KMS-11 (cell line): Measurements from ENCODE around the gene GABRB3.

Experiments used
- H2AFZ ChIP-seq: fragments of 200-600 bp; sonication (generic); 2 replicates; pipeline ENCODE4 v1.6.1; 2016; ENCODE audit warnings: antibody characterized with exemption, mixed run types, low read depth
- H3K27ac ChIP-seq: fragments of 200-600 bp; sonication (generic); 2 replicates; pipeline ENCODE4 v1.6.1; 2016; ENCODE audit warnings: mild to moderate bottlenecking, mixed run types
- H3K27me3 ChIP-seq: fragments of 200-600 bp; sonication (generic); 2 replicates; pipeline ENCODE4 v1.6.1; 2017; ENCODE audit warnings: mild to moderate bottlenecking, low read depth, mixed run types, moderate library complexity; ENCODE audit not compliant: insufficient read depth
- H3K36me3 ChIP-seq: fragments of 200-600 bp; sonication (generic); 2 replicates; pipeline ENCODE4 v1.6.1; 2017; ENCODE audit warnings: mild to moderate bottlenecking, mixed run types; ENCODE audit not compliant: insufficient read depth
- H3K4me1 ChIP-seq: fragments of 200-600 bp; sonication (generic); 2 replicates; pipeline ENCODE4 v1.6.1; 2016; ENCODE audit warnings: mild to moderate bottlenecking, low read depth, mixed run types; ENCODE audit not compliant: poor library complexity, severe bottlenecking
- H3K4me2 ChIP-seq: fragments of 200-600 bp; sonication (generic); 2 replicates; pipeline ENCODE4 v1.7.0; 2016; ENCODE audit warnings: mild to moderate bottlenecking, mixed run types
- H3K4me3 ChIP-seq: fragments of 200-600 bp; sonication (generic); IDR thresholded peaks from 2 replicates; pipeline ENCODE4 v1.6.1; 2017; ENCODE audit warnings: low read depth, low read length, mixed read lengths; ENCODE audit not compliant: insufficient read depth
- H3K79me2 ChIP-seq: fragments of 200-600 bp; sonication (generic); 2 replicates; pipeline ENCODE4 v1.6.1; 2016; ENCODE audit warnings: low read depth, mixed run types; ENCODE audit not compliant: insufficient read depth
- H3K9ac ChIP-seq: fragments of 200-600 bp; sonication (generic); 2 replicates; pipeline ENCODE4 v1.6.1; 2016; ENCODE audit warnings: mild to moderate bottlenecking, mixed run types
- H4K20me1 ChIP-seq: fragments of 200-600 bp; sonication (generic); 2 replicates; pipeline ENCODE4 v1.6.1; 2016; ENCODE audit warnings: mild to moderate bottlenecking, mixed run types; ENCODE audit not compliant: insufficient read depth
- CTCF ChIP-seq: fragments of 200-600 bp; sonication (generic); conservative IDR thresholded peaks from 2 replicates; pipeline ENCODE4 v1.6.1; 2017; ENCODE audit warnings: low read depth, mild to moderate bottlenecking, antibody characterized with exemption, low read length, moderate library complexity, mixed read lengths

GABRB3 gene

GRCh38 chr15:26773917-26774316 is 1.1 kb upstream of the GABRB3 start:
- Histone ChIP-seq H3K36me3 (no peaks in the 10 kb centered on the region), H2AFZ (no peak overlapping the region), H3K4me2 (no peak overlapping the region), H4K20me1 (no peaks in the 10 kb centered on the region), H3K79me2 (no peaks in the 10 kb centered on the region), H3K27me3 (no peaks in the 10 kb centered on the region), H3K4me3 (no peak overlapping the region), H3K4me1 (no peaks in the 10 kb centered on the region), H3K27ac (no peak overlapping the region), H3K9ac (no peak overlapping the region)
- TF ChIP-seq CTCF = no peak

GRCh38 chr15:26773067-26773877 is 406 bp upstream of the GABRB3 start:
- no peak overlapping the region for H2AFZ ChIP-seq
- H3K27ac ChIP-seq = no peak overlapping the region
- no peaks in the 10 kb centered on the region for H3K27me3 ChIP-seq
- H3K79me2 ChIP-seq = no peaks in the 10 kb centered on the region
- no peak overlapping the region for H3K4me2 ChIP-seq
- no peak overlapping the region for H3K4me3 ChIP-seq
- no peak for TF ChIP-seq CTCF
- no peaks in the 10 kb centered on the region for H3K4me1 ChIP-seq
- no peaks in the 10 kb centered on the region for H4K20me1 ChIP-seq
- no peaks in the 10 kb centered on the region for H3K36me3 ChIP-seq
- H3K9ac ChIP-seq = no peak overlapping the region

GRCh38 chr15:26771578-26772153 is 1.2 kb downstream of the GABRB3 start:
- H3K9ac ChIP-seq = no peak overlapping the region
- no peaks in the 10 kb centered on the region for H3K36me3 ChIP-seq
- H2AFZ ChIP-seq = no peak overlapping the region
- no peak overlapping the region for H3K27ac ChIP-seq
- H3K79me2 ChIP-seq = no peaks in the 10 kb centered on the region
- no peaks in the 10 kb centered on the region for H3K27me3 ChIP-seq
- no peak overlapping the region for H3K4me3 ChIP-seq
- no peak for TF ChIP-seq CTCF
- H3K4me2 ChIP-seq = no peak overlapping the region
- no peaks in the 10 kb centered on the region for H3K4me1 ChIP-seq
- no peaks in the 10 kb centered on the region for H4K20me1 ChIP-seq

GRCh38 chr15:26771168-26771567 is 1.7 kb downstream of the GABRB3 start:
- no peaks in the 10 kb centered on the region for H3K36me3 ChIP-seq
- no peak overlapping the region for H3K4me2 ChIP-seq
- no peak overlapping the region for H2AFZ ChIP-seq
- no peaks in the 10 kb centered on the region for H3K79me2 ChIP-seq
- no peak overlapping the region for H3K9ac ChIP-seq
- H3K27me3 ChIP-seq = no peaks in the 10 kb centered on the region
- H3K4me1 ChIP-seq = no peaks in the 10 kb centered on the region
- TF ChIP-seq CTCF = no peak
- H4K20me1 ChIP-seq = no peaks in the 10 kb centered on the region
- no peak overlapping the region for H3K4me3 ChIP-seq
- no peak overlapping the region for H3K27ac ChIP-seq
